Measurements from ENCODE around the gene PALM. TPM values are rescaled to one million over a fixed set of nuclear protein-coding genes. Genes with fewer than 3 reads are reported as not detected.

Gene PALM
- total and polyA plus RNA-seq, 9 of the 15 experiments (the other 6 are each of a cell fraction or from before 2014, with no cell fraction given) = 0.04 to 6.6 (median 1.7) TPM

DNA sequence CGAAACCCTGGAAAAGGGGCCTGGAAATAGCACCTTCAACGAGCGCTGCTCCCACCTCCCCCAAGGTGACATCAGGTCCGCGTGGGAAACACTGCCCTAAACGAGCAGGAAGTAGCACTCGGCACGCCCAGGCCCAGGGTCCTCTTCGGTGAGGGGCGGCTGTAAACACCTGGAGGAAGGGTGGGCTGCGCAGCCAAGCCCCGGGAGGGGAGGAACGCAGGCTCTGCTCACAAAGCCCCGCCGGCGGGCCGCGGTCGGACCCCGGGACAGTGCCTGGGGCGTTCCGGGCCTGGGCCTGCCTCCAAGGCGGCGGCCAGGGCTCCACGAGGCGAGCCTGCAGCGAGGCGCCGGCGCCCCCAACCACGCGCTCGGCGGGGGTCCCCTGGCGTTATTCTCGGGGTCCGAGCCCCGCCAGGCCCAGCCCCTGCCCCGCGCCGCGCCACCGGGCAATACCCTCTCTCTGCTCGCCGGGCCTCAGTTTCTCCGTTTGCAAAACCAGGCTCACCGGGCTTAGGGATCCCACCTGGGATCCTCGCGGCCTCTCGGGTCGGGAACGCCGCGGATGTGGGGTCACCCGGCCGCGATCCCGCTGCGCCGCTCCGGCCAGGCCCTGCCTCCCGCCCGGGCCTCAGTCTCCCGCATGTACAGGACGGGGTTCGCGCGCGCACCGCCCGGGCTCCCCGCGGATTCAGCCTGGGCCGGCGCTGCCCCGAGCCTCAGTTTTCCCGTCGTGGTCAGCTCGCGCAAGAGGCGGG is 46.4 kb upstream of the PALM start (continued):
- peak; percentile 51; the same call in 1 of the 2 replicates for TF ChIP-seq POLR2A (conservative IDR thresholded peaks at IDR 0.05)
- no peak for TF ChIP-seq FOXM1 (IDR thresholded peaks at IDR 0.05; ENCODE audit: low read depth)
- TF ChIP-seq FOXM1 (CRISPR knock-in tag; IDR thresholded peaks at IDR 0.05; ENCODE audit: low read depth) = 0 out of 2 replicates have a peak, but pooled peaks have one; percentile 44
- TF ChIP-seq, protein P1, sequence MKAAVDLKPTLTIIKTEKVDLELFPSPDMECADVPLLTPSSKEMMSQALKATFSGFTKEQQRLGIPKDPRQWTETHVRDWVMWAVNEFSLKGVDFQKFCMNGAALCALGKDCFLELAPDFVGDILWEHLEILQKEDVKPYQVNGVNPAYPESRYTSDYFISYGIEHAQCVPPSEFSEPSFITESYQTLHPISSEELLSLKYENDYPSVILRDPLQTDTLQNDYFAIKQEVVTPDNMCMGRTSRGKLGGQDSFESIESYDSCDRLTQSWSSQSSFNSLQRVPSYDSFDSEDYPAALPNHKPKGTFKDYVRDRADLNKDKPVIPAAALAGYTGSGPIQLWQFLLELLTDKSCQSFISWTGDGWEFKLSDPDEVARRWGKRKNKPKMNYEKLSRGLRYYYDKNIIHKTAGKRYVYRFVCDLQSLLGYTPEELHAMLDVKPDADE (conservative IDR thresholded peaks at IDR 0.05; ENCODE audit: control insufficient read depth, low read depth, low read length) = no peak
- TF ChIP-seq, protein P2, sequence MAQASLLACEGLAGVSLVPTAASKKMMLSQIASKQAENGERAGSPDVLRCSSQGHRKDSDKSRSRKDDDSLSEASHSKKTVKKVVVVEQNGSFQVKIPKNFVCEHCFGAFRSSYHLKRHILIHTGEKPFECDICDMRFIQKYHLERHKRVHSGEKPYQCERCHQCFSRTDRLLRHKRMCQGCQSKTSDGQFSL (CRISPR knock-in tag; IDR thresholded peaks at IDR 0.05) = no peak
- TF ChIP-seq, protein P2 (tag; IDR thresholded peaks at IDR 0.05) = no peak
- TF ChIP-seq MAZ (CRISPR knock-in tag; conservative IDR thresholded peaks at IDR 0.05 in 1 of 2, IDR thresholded peaks at IDR 0.05 in 1 of 2) = peak in 1 of 2 experiments; percentile 12; a peak in 1 of 4 replicates
- TF ChIP-seq, protein P3, sequence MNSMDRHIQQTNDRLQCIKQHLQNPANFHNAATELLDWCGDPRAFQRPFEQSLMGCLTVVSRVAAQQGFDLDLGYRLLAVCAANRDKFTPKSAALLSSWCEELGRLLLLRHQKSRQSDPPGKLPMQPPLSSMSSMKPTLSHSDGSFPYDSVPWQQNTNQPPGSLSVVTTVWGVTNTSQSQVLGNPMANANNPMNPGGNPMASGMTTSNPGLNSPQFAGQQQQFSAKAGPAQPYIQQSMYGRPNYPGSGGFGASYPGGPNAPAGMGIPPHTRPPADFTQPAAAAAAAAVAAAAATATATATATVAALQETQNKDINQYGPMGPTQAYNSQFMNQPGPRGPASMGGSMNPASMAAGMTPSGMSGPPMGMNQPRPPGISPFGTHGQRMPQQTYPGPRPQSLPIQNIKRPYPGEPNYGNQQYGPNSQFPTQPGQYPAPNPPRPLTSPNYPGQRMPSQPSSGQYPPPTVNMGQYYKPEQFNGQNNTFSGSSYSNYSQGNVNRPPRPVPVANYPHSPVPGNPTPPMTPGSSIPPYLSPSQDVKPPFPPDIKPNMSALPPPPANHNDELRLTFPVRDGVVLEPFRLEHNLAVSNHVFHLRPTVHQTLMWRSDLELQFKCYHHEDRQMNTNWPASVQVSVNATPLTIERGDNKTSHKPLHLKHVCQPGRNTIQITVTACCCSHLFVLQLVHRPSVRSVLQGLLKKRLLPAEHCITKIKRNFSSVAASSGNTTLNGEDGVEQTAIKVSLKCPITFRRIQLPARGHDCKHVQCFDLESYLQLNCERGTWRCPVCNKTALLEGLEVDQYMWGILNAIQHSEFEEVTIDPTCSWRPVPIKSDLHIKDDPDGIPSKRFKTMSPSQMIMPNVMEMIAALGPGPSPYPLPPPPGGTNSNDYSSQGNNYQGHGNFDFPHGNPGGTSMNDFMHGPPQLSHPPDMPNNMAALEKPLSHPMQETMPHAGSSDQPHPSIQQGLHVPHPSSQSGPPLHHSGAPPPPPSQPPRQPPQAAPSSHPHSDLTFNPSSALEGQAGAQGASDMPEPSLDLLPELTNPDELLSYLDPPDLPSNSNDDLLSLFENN (IDR thresholded peaks at IDR 0.05; ENCODE audit: low read depth in 2 of 2, low read length in 2 of 2) = 0 out of 4 replicates have a peak, but pooled peaks of 1 of the 2 experiments have one; percentile 25
- TF ChIP-seq, protein P4, sequence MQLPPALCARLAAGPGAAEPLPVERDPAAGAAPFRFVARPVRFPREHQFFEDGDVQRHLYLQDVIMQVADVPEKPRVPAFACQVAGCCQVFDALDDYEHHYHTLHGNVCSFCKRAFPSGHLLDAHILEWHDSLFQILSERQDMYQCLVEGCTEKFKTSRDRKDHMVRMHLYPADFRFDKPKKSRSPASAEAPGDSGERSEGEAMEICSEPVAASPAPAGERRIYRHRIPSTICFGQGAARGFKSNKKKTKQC (CRISPR knock-in tag; IDR thresholded peaks at IDR 0.05) = no peak
- no peak for TF ChIP-seq HDAC6 (IDR thresholded peaks at IDR 0.05; ENCODE audit: low read depth, low read length)
- 0 out of 2 replicates have a peak, but pooled peaks have one; percentile 51 for TF ChIP-seq GABPB1 (CRISPR knock-in tag; IDR thresholded peaks at IDR 0.05)

Data from K562 (cell line).